GM19397 (cell line): ENCODE results near the gene STMND1.

ENCODE experiments used
- ATAC-seq: cut with Tn5 transposase; IDR thresholded peaks from one replicate; pipeline ENCODE4 v1.9.1; 2021; ENCODE audit warnings: mild to moderate bottlenecking, moderate library complexity; ENCODE audit not compliant: unreplicated experiment

Gene STMND1

GRCh38 chr6:17159240-17159639 lies 57.4 kb downstream of the STMND1 start:
- ATAC-seq, result no peak

GRCh38 chr6:17161076-17161475 lies 59.2 kb downstream of the STMND1 start:
- ATAC-seq, result no peak

- ATAC-seq, result no peak
These were observed 63.5 kb downstream of the STMND1 start for GRCh38 chr6:17165383-17165782.

GRCh38 chr6:17167327-17167979 lies 65.6 kb downstream of the STMND1 start:
- no peak for ATAC-seq

GRCh38 chr6:17169291-17169690 lies 67.4 kb downstream of the STMND1 start:
- ATAC-seq, result no peak

- ATAC-seq, result no peak
These were observed 67.9 kb downstream of the STMND1 start for GRCh38 chr6:17169711-17170110.

- no peak for ATAC-seq
These were observed 71.1 kb downstream of the STMND1 start for GRCh38 chr6:17172836-17173470.

GRCh38 chr6:17178326-17178725 lies 76.5 kb downstream of the STMND1 start:
- ATAC-seq, result no peak

GRCh38 chr6:17178754-17179529 lies 77.1 kb downstream of the STMND1 start:
- no peak for ATAC-seq

- ATAC-seq, result no peak
These were observed 77.8 kb downstream of the STMND1 start for GRCh38 chr6:17179530-17180073.
